SHP77 treated with DMSO at 0.1 percent for 48 hours (cell line): ENCODE data around the gene B4GAT1.

ENCODE experiments used
- DNase-seq: peaks from one replicate; lab custom pipeline; 2025; lab: John Stamatoyannopoulos, UW

The B4GAT1 gene

DNA sequence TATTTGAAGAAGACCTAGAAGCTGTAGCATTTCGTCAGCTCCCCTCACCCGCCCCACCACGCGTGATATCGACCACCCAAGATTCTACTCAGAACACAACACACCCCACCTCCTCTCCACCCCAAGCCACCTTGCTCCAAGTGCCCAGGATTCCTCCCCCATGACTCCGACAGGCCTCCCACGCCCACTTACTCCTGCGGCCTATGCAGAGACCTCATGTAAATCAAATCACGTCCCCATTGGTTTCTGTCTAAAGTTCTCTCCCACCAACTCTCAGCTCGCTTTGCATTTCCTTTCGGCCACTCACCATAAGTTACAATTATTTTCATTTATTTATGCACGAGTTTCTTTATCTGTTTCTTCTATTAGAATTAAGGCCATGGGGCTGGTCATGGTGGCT is 44.8 kb downstream of the B4GAT1 start:
- DNase-seq, result no peak

DNA sequence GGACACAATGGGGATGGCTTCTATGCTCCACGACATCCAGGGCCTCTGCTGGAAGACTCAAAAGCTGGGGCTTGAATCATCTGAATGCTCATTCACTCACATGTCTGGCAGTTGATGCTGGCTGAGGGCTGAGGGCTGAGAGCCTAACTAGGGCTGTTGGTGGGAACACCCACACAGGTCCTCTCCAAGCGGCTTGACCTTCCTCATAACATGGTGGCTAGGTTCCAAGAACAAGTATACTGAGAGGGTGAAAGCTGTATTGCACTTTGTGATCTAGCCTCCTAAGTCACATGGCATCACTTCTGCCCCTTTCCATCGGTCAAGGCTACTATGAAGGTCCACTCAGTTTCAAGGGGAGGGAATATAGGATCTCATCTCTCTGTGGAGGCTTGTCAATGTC is 48.2 kb downstream of the B4GAT1 start:
- no peak for DNase-seq

DNA sequence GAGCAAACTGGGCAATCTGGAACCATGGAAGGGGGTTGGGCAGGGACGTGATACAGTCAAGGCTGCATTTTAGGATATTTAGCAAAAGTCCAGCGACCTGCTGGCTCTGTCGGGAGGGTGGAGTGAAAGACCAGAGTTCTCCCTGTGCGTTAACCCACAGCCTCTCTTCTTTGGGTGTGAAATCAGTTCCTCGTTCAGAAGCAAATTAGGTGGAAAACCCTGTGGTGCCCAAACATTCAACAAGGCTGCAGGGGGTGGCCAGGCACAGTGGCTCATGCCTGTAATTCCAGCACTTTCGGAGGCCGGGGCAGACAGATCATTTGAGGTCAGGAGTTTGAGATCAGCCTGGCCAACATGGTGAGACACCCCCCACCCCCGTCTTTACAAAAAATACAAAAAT is 49.8 kb downstream of the B4GAT1 start:
- DNase-seq, result no peak
